Amniotic epithelial cell (primary cell): ENCODE measurements around the gene PCP2.

ENCODE experiments used
- DNase-seq: peaks from one replicate; pipeline ENCODE4 v3.0.0-alpha.2; 2010; ENCODE audit warnings: low read depth

The PCP2 gene

GRCh38 chr19:7596211-7596937, 37.1 kb downstream of the PCP2 start:
- no peak for DNase-seq

GRCh38 chr19:7595466-7596133, 37.9 kb downstream of the PCP2 start, which contains the start of gene CAMSAP3:
TSS of gene CAMSAP3 (plus strand) at chr19:7595863. CDS start at chr19:7596003, 140 bp downstream.
- DNase-seq: no peak

GRCh38 chr19:7590256-7590655, 43.3 kb downstream of the PCP2 start:
- no peak for DNase-seq

- DNase-seq: no peak
Observed at GRCh38 chr19:7589822-7590221, 43.7 kb downstream of the PCP2 start.

- DNase-seq: no peak
Observed at GRCh38 chr19:7582446-7582845, 51.1 kb downstream of the PCP2 start.
